K562 (cell line): ENCODE measurements around the gene GRAMD1B. TPM values are rescaled to one million over a fixed set of nuclear protein-coding genes. Genes with fewer than 3 reads are reported as not detected.

Experiments
- ATAC-seq: fragments of 200-7000 bp; cut with Tn5 transposase; 3 replicates; pipeline ENCODE4 v1.9.1; 2020; ENCODE audit warnings: moderate library complexity
- BruUV-seq: library from RNA; stranded (reverse); fragments of 400-500 nt; replicated peaks from 2 replicates; lab custom pipeline; 2021; lab: Mats Ljungman, UMichigan
- CTCF ChIA-PET: fragments of 300-600 bp; formaldehyde crosslinking; extraction: SDS; loops from one replicate; lab custom pipeline; 2021; ENCODE audit warnings: low intra/inter-chr PET ratio; lab: Yijun Ruan, JAX
- POLR2A ChIA-PET: fragments of 300-600, 350-650 bp; sonication (Branson Sonifier 250); formaldehyde crosslinking; extraction: SDS; loops from one replicate; lab custom pipeline; 2021; ENCODE audit warnings: antibody characterized with exemption, inconsistent platforms; lab: Yijun Ruan, JAX
- DNase-seq, 4 experiments: peaks; one replicate each; pipeline versions ENCODE4 v3.0.0 to v3.0.0-alpha.2; 2011 to 2018; ENCODE audit warnings: low spot score in 3 of 4, mixed read lengths in 3 of 4; ENCODE audit errors: extremely low read depth in 1 of 4
- FAIRE-seq: peaks from 2 replicates; lab custom pipeline; 2011; peaks lifted over from hg19 to GRCh38; lab: Jason Lieb, UNC
- H2AFZ ChIP-seq: 2 replicates; pipeline ENCODE4 v1.6.0; 2011; ENCODE audit warnings: low read depth, low read length, control low read depth, inconsistent platforms
- H3K27ac ChIP-seq: fragments of 200-600 bp; 3 replicates; pipeline ENCODE4 v1.8.0; 2011; ENCODE audit warnings: low read depth, mild to moderate bottlenecking, control low read depth, inconsistent platforms, low read length, moderate library complexity, mixed read lengths; ENCODE audit errors: extremely low read depth
- H3K27me3 ChIP-seq, 2 experiments: fragments of 300-600 bp in 1 of 2; 2 replicates in 1 of 2; 3 replicates in 1 of 2; pipeline versions ENCODE4 v1.6.0 to v1.8.0; 2011; ENCODE audit warnings: inconsistent platforms in 2 of 2, low read length in 2 of 2, mild to moderate bottlenecking in 1 of 2, mixed read lengths in 1 of 2, moderate library complexity in 1 of 2; ENCODE audit not compliant: control insufficient read depth in 2 of 2, insufficient read depth in 2 of 2
- H3K36me3 ChIP-seq: fragments of 300-600 bp; 3 replicates; pipeline ENCODE4 v1.8.0; 2011; ENCODE audit warnings: mild to moderate bottlenecking, low read length, inconsistent platforms; ENCODE audit not compliant: control insufficient read depth, insufficient read depth
- H3K4me1 ChIP-seq, 2 experiments: fragments of 200-600 bp in 1 of 2; replicated peaks in 1 of 2; 2 replicates in 1 of 2; 3 replicates in 1 of 2; pipeline versions ENCODE4 v1.5.1 to v1.8.0; 2011; ENCODE audit warnings: inconsistent platforms in 2 of 2, low read length in 2 of 2, mild to moderate bottlenecking in 1 of 2, mixed read lengths in 1 of 2, moderate library complexity in 1 of 2; ENCODE audit not compliant: control insufficient read depth in 2 of 2, insufficient read depth in 2 of 2
- H3K4me2 ChIP-seq: 2 replicates; pipeline ENCODE4 v1.6.1; 2011; ENCODE audit warnings: low read length, control low read depth, inconsistent platforms, mixed read lengths; ENCODE audit not compliant: insufficient read depth
- H3K4me3 ChIP-seq: fragments of 200-600 bp; sonication (generic), shearing (Covaris generic); 2 replicates; pipeline ENCODE4 v1.5.1; 2016; ENCODE audit warnings: control low read depth, inconsistent platforms
- H3K79me2 ChIP-seq: fragments of 200-600 bp; 3 replicates; pipeline ENCODE4 v1.8.0; 2011; ENCODE audit warnings: low read length, inconsistent platforms; ENCODE audit not compliant: control insufficient read depth, insufficient read depth
- H3K9ac ChIP-seq, 2 experiments: 2 replicates each; pipeline versions ENCODE4 v1.6.0 to v1.6.1; 2011; ENCODE audit warnings: low read depth in 2 of 2, low read length in 2 of 2, control low read depth in 1 of 2, inconsistent platforms in 1 of 2, mild to moderate bottlenecking in 1 of 2, mixed read lengths in 1 of 2; ENCODE audit not compliant: insufficient read depth in 1 of 2
- H3K9me1 ChIP-seq: one replicate; pipeline ENCODE4 v1.6.0; 2011; ENCODE audit warnings: inconsistent platforms, mild to moderate bottlenecking, low read length, moderate library complexity; ENCODE audit not compliant: control insufficient read depth, insufficient read depth
- H3K9me3 ChIP-seq: replicated peaks from 2 replicates; pipeline ENCODE4 v1.5.1; 2011; ENCODE audit warnings: low read depth, low read length, inconsistent platforms; ENCODE audit not compliant: control insufficient read depth, insufficient read depth
- H4K20me1 ChIP-seq: replicated peaks from 2 replicates; pipeline ENCODE4 v1.6.1; 2011; ENCODE audit warnings: low read length, inconsistent platforms, mixed read lengths; ENCODE audit not compliant: control insufficient read depth, insufficient read depth
- CCAR2 ChIP-seq: fragments of 200-400 bp; formaldehyde crosslinking; IDR thresholded peaks from 2 replicates; pipeline ENCODE4 v1.6.1; 2017; ENCODE audit warnings: mild to moderate bottlenecking, low read depth, low read length
- CEBPG ChIP-seq, 3 experiments: fragments of 200-800 bp in 1 of 3; sonication (Bioruptor generic) in 1 of 3; sonication (generic) in 1 of 3; formaldehyde crosslinking in 1 of 3; IDR thresholded peaks in 2 of 3; conservative IDR thresholded peaks in 1 of 3; 2 replicates each; pipeline versions ENCODE4 v1.6.1 to v1.8.0; 2016 to 2022; ENCODE audit warnings: missing compliant biosample characterization in 2 of 3, missing genetic modification characterization in 2 of 3, mild to moderate bottlenecking in 1 of 3, missing genetic modification reagents in 1 of 3
- ESRRA ChIP-seq: fragments of 450-650 bp; IDR thresholded peaks from 2 replicates; pipeline ENCODE4 v1.6.1; 2014; ENCODE audit warnings: low read depth, mild to moderate bottlenecking, moderate library complexity, borderline replicate concordance
- PKNOX1 ChIP-seq: fragments of 450-650 bp; IDR thresholded peaks from 2 replicates; pipeline ENCODE4 v1.6.1; 2016
- PRMT5 ChIP-seq: sonication (generic); formaldehyde crosslinking; IDR thresholded peaks from 2 replicates; pipeline ENCODE4 v1.5.0; 2020; ENCODE audit warnings: missing genetic modification reagents
- TAF1 ChIP-seq: IDR thresholded peaks from 2 replicates; pipeline ENCODE4 v1.6.1; 2011; ENCODE audit warnings: mild to moderate bottlenecking, low read length, moderate library complexity; ENCODE audit not compliant: insufficient read depth, control insufficient read depth, severe bottlenecking; ENCODE audit errors: extremely low read depth
- ZNF398 ChIP-seq: fragments of 250-450 bp; sonication (Bioruptor Pico); IDR thresholded peaks from 2 replicates; pipeline ENCODE4 v1.8.0; 2021; ENCODE audit warnings: moderate library complexity, mild to moderate bottlenecking, inconsistent platforms
- WGBS: fragments of 100-300 bp; shearing (Covaris generic); methylation state at CpG from one replicate; pipeline ENCODE4 v1.1.6; 2016; ENCODE audit warnings: low coverage, mixed read lengths; ENCODE audit not compliant: insufficient coverage; ENCODE audit errors: missing lambda C conversion rate; 5-methylcytosine and 5-hydroxymethylcytosine counted together
- in situ Hi-C: fragments of 300-500 bp; cut with MboI; formaldehyde crosslinking; loops from 4 replicates; pipeline ENCODE4 v1.15.0; 2018; ENCODE audit warnings: inconsistent platforms, mixed read lengths
- intact Hi-C: fragments of 100-400 bp; cut with micrococcal nuclease; formaldehyde crosslinking; loops from 2 replicates; pipeline ENCODE4 v1.14.2; 2022
- polyA plus RNA-seq, 8 experiments: library from polyadenylated mRNA; depleted of rRNA in 4 of 8; stranded (reverse) in 5 of 8; unstranded in 3 of 8; fragments of >200 nt; fragmentation: Nextera tagmentation in 2 of 8; fragmentation: Illumina TruSeq in 1 of 8; extraction: Ambion mirVana in 2 of 8; extraction: Trizol in 1 of 8; gene quantifications; 2 replicates each; pipeline versions ENCODE4 v1.2.1 to v1.2.3, GENCODE V29; 2011 to 2014; ENCODE audit warnings: inconsistent platforms in 1 of 8, missing spikeins in 1 of 8
- total RNA-seq, 7 experiments: library from RNA; depleted of rRNA in 6 of 7; stranded (reverse); fragments of >200 nt in 6 of 7; fragmentation: Illumina TruSeq in 2 of 7; extraction: Trizol in 2 of 7; gene quantifications; 2 replicates each; pipeline versions ENCODE4 v1.2.1 to v1.2.3, GENCODE V29; 2011 to 2021; ENCODE audit warnings: low replicate concordance in 1 of 7
- TF ChIP-seq, protein P1 (sequence below): sonication (generic); formaldehyde crosslinking; IDR thresholded peaks from 2 replicates; pipeline ENCODE4 v1.8.0; 2022; ENCODE audit warnings: mild to moderate bottlenecking, missing genetic modification reagents, borderline replicate concordance
- TF ChIP-seq, protein P2 (sequence below): fragments of 250-450 bp; sonication (Bioruptor Pico); IDR thresholded peaks from 2 replicates; pipeline ENCODE4 v1.8.0; 2022; ENCODE audit warnings: moderate library complexity, mild to moderate bottlenecking, inconsistent platforms
- TF ChIP-seq, protein P3 (sequence below): fragments of 250-450 bp; sonication (Bioruptor Pico); IDR thresholded peaks from 2 replicates; pipeline ENCODE4 v1.4.0; 2020

Gene GRAMD1B
- total and polyA plus RNA-seq, 9 of the 15 experiments (the other 6 are each of a cell fraction or from before 2014, with no cell fraction given) = 0.31 TPM; not detected in 8

DNA sequence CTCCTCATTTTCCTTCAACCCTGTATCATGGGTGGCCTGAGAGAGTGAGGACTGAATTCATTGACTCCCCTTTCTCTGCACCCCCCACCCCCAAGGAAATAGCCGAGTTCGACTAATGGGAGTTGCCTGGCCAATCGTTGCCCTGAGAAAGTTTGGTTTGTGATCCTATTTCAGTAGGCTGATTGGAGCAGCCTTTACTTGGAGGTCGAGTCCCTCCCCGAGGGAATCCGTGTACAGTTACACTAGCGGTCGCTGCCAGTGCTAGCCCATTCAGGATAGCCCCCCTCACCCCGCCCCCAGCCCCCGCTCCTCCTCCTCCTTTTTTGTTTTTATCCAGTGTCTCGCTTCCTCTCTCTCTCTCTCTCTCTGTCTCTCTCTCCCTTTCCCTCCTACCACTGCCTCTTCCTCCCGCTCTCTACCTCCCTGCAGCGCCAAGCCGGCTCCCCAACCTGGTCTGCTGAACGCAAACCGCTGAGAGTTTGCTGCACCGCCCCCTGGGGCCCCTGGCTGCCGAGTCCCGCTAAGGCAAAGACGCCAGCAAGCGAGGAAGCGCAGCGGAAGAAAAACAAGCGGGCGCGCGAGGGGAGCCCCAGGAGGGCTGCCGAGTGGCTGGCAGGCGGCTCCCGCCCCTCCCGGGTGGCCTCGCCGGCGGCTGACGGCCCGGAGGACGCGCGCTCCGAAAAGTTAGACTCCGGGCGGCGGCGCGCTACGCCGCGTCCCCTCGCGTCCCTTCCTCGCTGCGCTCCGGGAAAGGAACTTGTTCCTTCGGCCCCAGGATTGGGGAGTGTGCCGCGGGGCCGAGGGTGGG is at the start of gene GRAMD1B (continued):
- TF ChIP-seq, protein P1, sequence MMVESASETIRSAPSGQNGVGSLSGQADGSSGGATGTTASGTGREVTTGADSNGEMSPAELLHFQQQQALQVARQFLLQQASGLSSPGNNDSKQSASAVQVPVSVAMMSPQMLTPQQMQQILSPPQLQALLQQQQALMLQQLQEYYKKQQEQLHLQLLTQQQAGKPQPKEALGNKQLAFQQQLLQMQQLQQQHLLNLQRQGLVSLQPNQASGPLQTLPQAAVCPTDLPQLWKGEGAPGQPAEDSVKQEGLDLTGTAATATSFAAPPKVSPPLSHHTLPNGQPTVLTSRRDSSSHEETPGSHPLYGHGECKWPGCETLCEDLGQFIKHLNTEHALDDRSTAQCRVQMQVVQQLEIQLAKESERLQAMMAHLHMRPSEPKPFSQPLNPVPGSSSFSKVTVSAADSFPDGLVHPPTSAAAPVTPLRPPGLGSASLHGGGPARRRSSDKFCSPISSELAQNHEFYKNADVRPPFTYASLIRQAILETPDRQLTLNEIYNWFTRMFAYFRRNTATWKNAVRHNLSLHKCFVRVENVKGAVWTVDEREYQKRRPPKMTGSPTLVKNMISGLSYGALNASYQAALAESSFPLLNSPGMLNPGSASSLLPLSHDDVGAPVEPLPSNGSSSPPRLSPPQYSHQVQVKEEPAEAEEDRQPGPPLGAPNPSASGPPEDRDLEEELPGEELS (CRISPR knock-in tag) = no peak
- TF ChIP-seq CCAR2 (no peak), TAF1 (no peak)
- TF ChIP-seq, protein P2, sequence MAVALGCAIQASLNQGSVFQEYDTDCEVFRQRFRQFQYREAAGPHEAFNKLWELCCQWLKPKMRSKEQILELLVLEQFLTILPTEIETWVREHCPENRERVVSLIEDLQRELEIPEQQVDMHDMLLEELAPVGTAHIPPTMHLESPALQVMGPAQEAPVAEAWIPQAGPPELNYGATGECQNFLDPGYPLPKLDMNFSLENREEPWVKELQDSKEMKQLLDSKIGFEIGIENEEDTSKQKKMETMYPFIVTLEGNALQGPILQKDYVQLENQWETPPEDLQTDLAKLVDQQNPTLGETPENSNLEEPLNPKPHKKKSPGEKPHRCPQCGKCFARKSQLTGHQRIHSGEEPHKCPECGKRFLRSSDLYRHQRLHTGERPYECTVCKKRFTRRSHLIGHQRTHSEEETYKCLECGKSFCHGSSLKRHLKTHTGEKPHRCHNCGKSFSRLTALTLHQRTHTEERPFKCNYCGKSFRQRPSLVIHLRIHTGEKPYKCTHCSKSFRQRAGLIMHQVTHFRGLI (CRISPR knock-in tag) = no peak

- ATAC-seq (no peak), DNase-seq (no peak), FAIRE-seq (no peak)
- Histone ChIP-seq H3K9me3 (no peaks in the 10 kb centered on the region), H3K4me2 (no peak overlapping the region), H4K20me1 (no peaks in the 10 kb centered on the region; the same call in 1 of the 2 replicates), H3K4me1 (no peaks in the 10 kb centered on the region), H3K79me2 (no peaks in the 10 kb centered on the region), H3K27me3 (no peaks in the 10 kb centered on the region), H3K27ac (no peak overlapping the region), H3K9me1 (no peaks in the 10 kb centered on the region), H2AFZ (no peak overlapping the region), H3K4me3 (no peak overlapping the region), H3K36me3 (no peaks in the 10 kb centered on the region), H3K9ac (no peak overlapping the region)
- 0% methylated on average over 5 of the region's 5 CpGs for WGBS
- intact Hi-C loops (no loop called here), in situ Hi-C loops (no loop called here)
- ChIA-PET POLR2A (no interaction called here), CTCF (no interaction called here)
- no TSS peak for BruUV-seq
- TF ChIP-seq, protein P3, sequence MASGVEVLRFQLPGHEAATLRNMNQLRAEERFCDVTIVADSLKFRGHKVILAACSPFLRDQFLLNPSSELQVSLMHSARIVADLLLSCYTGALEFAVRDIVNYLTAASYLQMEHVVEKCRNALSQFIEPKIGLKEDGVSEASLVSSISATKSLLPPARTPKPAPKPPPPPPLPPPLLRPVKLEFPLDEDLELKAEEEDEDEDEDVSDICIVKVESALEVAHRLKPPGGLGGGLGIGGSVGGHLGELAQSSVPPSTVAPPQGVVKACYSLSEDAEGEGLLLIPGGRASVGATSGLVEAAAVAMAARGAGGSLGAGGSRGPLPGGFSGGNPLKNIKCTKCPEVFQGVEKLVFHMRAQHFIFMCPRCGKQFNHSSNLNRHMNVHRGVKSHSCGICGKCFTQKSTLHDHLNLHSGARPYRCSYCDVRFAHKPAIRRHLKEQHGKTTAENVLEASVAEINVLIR = no peak
- TF ChIP-seq PRMT5 (CRISPR knock-in tag) = no peak
- TF ChIP-seq PKNOX1 = no peak
- no peak for TF ChIP-seq ZNF398 (CRISPR knock-in tag)
- no peak for TF ChIP-seq ESRRA
- TF ChIP-seq CEBPG (CRISPR knock-in tag; IDR thresholded peaks at IDR 0.05) = no peak
- 0 out of 4 replicates have a peak, but pooled peaks of 1 of the 2 experiments have one; percentile 25 for TF ChIP-seq CEBPG (tag; conservative IDR thresholded peaks at IDR 0.05 in 1 of 2, IDR thresholded peaks at IDR 0.05 in 1 of 2)
Observed at GRCh38 chr11:123381149-123381548, 48.9 kb upstream of the GRAMD1B start.
